Endothelial cell of umbilical vein (primary cell): ENCODE results near the gene RHEBL1. TPM values are rescaled to one million over a fixed set of nuclear protein-coding genes. Genes with fewer than 3 reads are reported as not detected.
A peak's percentile ranks its signal among the peaks of the same experiment; 100 is the strongest.

Experiments
- BruUV-seq: library from RNA; stranded (reverse); fragments of 400-500 nt; replicated peaks from 2 replicates; lab custom pipeline; 2021; lab: Mats Ljungman, UMichigan
- CTCF ChIA-PET: fragments of 300-600, 350-600 bp; sonication (Branson Sonifier 250); formaldehyde crosslinking; loops from one replicate; lab custom pipeline; 2021; ENCODE audit warnings: antibody characterized with exemption, inconsistent platforms; lab: Charles Lee
- POLR2A ChIA-PET: fragments of 300-600, 350-600 bp; sonication (Branson Sonifier 250); formaldehyde crosslinking; loops from one replicate; lab custom pipeline; 2021; ENCODE audit warnings: antibody characterized with exemption, inconsistent platforms; lab: Charles Lee
- DNase-seq: peaks from one replicate; pipeline ENCODE4 v3.0.0-alpha.2; 2011; ENCODE audit warnings: low read depth, low spot score
- FAIRE-seq: peaks from 2 replicates; lab custom pipeline; 2011; peaks lifted over from hg19 to GRCh38; lab: Jason Lieb, UNC
- H2AFZ ChIP-seq: 2 replicates; pipeline ENCODE4 v1.6.0; 2012; ENCODE audit warnings: low read depth, low read length, control low read depth, inconsistent platforms
- H3K27ac ChIP-seq: 2 replicates; pipeline ENCODE4 v1.5.1; 2011; ENCODE audit warnings: low read depth, mild to moderate bottlenecking, control low read depth, low read length, moderate library complexity; ENCODE audit not compliant: insufficient read depth
- H3K27me3 ChIP-seq, 2 experiments: 2 replicates each; pipeline versions ENCODE4 v1.6.0 to v1.6.1; 2011; ENCODE audit warnings: low read length in 2 of 2, mixed read lengths in 1 of 2; ENCODE audit not compliant: control insufficient read depth in 2 of 2, insufficient read depth in 2 of 2
- H3K36me3 ChIP-seq, 2 experiments: 2 replicates in 1 of 2; 3 replicates in 1 of 2; pipeline ENCODE4 v1.5.1; 2011; ENCODE audit warnings: low read length in 2 of 2, mild to moderate bottlenecking in 1 of 2, moderate library complexity in 1 of 2; ENCODE audit not compliant: control insufficient read depth in 2 of 2, insufficient read depth in 2 of 2; ENCODE audit errors: extremely low read depth in 1 of 2
- H3K4me1 ChIP-seq: 3 replicates; pipeline ENCODE4 v1.5.1; 2011; ENCODE audit warnings: mild to moderate bottlenecking, low read length; ENCODE audit not compliant: control insufficient read depth, insufficient read depth; ENCODE audit errors: extremely low read depth
- H3K4me2 ChIP-seq: 2 replicates; pipeline ENCODE4 v1.6.1; 2011; ENCODE audit warnings: low read length, control low read depth, mixed read lengths; ENCODE audit not compliant: insufficient read depth
- H3K4me3 ChIP-seq, 3 experiments: fragments of 200-600 bp in 1 of 3; sonication (generic), shearing (Covaris generic) in 1 of 3; replicated peaks in 1 of 3; 2 replicates each; pipeline ENCODE4 v1.5.1; 2011 to 2016; ENCODE audit warnings: control low read depth in 3 of 3, low read length in 3 of 3, mild to moderate bottlenecking in 2 of 3, inconsistent platforms in 1 of 3, low read depth in 1 of 3, moderate library complexity in 1 of 3; ENCODE audit not compliant: insufficient read depth in 1 of 3
- H3K79me2 ChIP-seq: 2 replicates; pipeline ENCODE4 v1.6.0; 2012; ENCODE audit warnings: low read length, inconsistent platforms; ENCODE audit not compliant: control insufficient read depth, insufficient read depth
- H3K9ac ChIP-seq: replicated peaks from 2 replicates; pipeline ENCODE3; 2011; ENCODE audit warnings: low read length, control low read depth; ENCODE audit not compliant: insufficient read depth; ENCODE audit errors: extremely low read depth
- H3K9me1 ChIP-seq: replicated peaks from 3 replicates; pipeline ENCODE4 v1.6.0; 2011; ENCODE audit warnings: mild to moderate bottlenecking, low read length; ENCODE audit not compliant: control insufficient read depth, insufficient read depth; ENCODE audit errors: extremely low read depth
- H3K9me3 ChIP-seq: replicated peaks from 2 replicates; pipeline ENCODE4 v1.5.1; 2012; ENCODE audit warnings: low read length, inconsistent platforms; ENCODE audit not compliant: control insufficient read depth, insufficient read depth
- H4K20me1 ChIP-seq: replicated peaks from 2 replicates; pipeline ENCODE3; 2011; ENCODE audit warnings: mild to moderate bottlenecking, low read length; ENCODE audit not compliant: control insufficient read depth, insufficient read depth; ENCODE audit errors: extremely low read depth
- EZH2 ChIP-seq: IDR thresholded peaks from 2 replicates; pipeline ENCODE4 v1.6.1; 2012; ENCODE audit warnings: borderline replicate concordance, low read depth, mild to moderate bottlenecking, moderate library complexity, low read length, inconsistent platforms; ENCODE audit not compliant: severe bottlenecking
- FOS ChIP-seq: IDR thresholded peaks from 2 replicates; pipeline ENCODE4 v1.6.1; 2011; ENCODE audit warnings: mild to moderate bottlenecking, low read length, moderate library complexity, borderline replicate concordance; ENCODE audit not compliant: insufficient read depth
- GATA2 ChIP-seq: IDR thresholded peaks from 2 replicates; pipeline ENCODE4 v1.7.0; 2011; ENCODE audit warnings: low read depth, mild to moderate bottlenecking, moderate library complexity, mixed read lengths, low read length; ENCODE audit not compliant: insufficient read length, insufficient read depth
- JUN ChIP-seq: IDR thresholded peaks from 2 replicates; pipeline ENCODE4 v1.6.1; 2011; ENCODE audit warnings: borderline replicate concordance, low read depth; ENCODE audit not compliant: insufficient read length, insufficient read depth
- MYC ChIP-seq: IDR thresholded peaks from one replicate; pipeline ENCODE4 v1.6.1; 2011; ENCODE audit warnings: mild to moderate bottlenecking, low read depth, low read length
- POLR2A ChIP-seq: IDR thresholded peaks from 2 replicates; pipeline ENCODE4 v1.6.1; 2012; ENCODE audit warnings: low read depth, mild to moderate bottlenecking, control low read depth, low read length
- POLR2AphosphoS5 ChIP-seq: IDR thresholded peaks from 2 replicates; pipeline ENCODE4 v1.6.1; 2012; ENCODE audit warnings: low read depth, mild to moderate bottlenecking, control low read depth, low read length, moderate library complexity; ENCODE audit not compliant: insufficient read depth
- dilution Hi-C: fragments of 300-500 bp; cut with MboI; formaldehyde crosslinking; loops from one replicate; pipeline ENCODE4 v1.15.0; 2019; ENCODE audit warnings: low sequenced_read_pairs; ENCODE audit not compliant: extremely low pct_ligation_motif_present
- intact Hi-C: fragments of 100-400 bp; cut with micrococcal nuclease; formaldehyde crosslinking; loops from one replicate; pipeline ENCODE4 v1.10.0; 2022
- polyA plus RNA-seq, 4 experiments: library from polyadenylated mRNA; depleted of rRNA in 3 of 4; stranded (reverse) in 3 of 4; unstranded in 1 of 4; fragments of >200 nt; gene quantifications; 2 replicates each; pipeline versions ENCODE4 v1.2.1 to v1.2.3, GENCODE V29; 2011 to 2012; ENCODE audit warnings: missing spikeins in 1 of 4
- total RNA-seq: library from RNA; stranded (reverse); gene quantifications from 2 replicates; pipeline ENCODE4 v1.2.3, GENCODE V29; 2021
- TF ChIP-seq, protein P1 (sequence below): IDR thresholded peaks from 2 replicates; pipeline ENCODE4 v1.6.1; 2011; ENCODE audit not compliant: insufficient read depth, insufficient read length
- TF ChIP-seq, protein P2 (sequence below), 2 donors: IDR thresholded peaks; 1 replicate in 1 of 2; 2 replicates in 1 of 2; pipeline ENCODE4 v1.5.1; 2011; ENCODE audit warnings: low read length in 2 of 2, mild to moderate bottlenecking in 2 of 2, moderate library complexity in 2 of 2, control low read depth in 1 of 2, inconsistent platforms in 1 of 2, low read depth in 1 of 2; ENCODE audit not compliant: insufficient read depth in 1 of 2; ENCODE audit errors: extremely low read depth in 1 of 2

Gene RHEBL1
- total and polyA plus RNA-seq, 2 donors (not counting 3 experiments of a cell fraction or from before 2014, with no cell fraction given), result 2.6 to 2.7 TPM

DNA sequence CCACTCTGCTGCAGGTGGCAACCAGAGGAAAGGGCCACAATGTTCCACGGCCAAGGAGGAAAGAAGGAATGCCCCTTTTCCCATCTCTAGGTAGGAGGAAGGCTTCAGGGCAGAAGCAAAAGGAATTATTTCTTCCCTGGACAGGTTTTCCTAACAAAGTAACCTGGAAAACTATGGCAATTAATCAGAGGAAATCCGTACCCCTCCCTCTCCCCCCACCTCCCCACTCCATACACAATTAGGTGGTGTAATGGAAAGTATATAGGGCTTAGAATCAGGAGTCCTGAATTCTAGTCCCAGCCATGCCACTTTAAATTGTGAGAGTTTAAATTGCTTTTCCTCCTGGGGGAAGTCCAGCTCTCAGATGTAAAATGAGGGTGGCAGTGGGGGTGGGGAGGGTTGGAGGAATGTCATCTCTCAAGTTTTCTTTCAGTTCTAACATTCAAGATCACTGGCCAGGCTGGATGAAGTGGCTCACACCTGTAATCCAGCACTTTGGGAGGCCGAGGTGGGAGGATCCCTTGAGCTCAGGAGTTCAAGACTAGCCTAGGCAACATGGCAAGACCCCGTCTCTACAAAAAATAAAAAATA, 23.1 kb upstream of the RHEBL1 start:
- Histone ChIP-seq H3K27ac (no peak overlapping the region), H3K27me3 (no peaks in the 10 kb centered on the region), H4K20me1 (no peaks in the 10 kb centered on the region), H3K4me1 (peaks cover 54% of the 10 kb centered on the region), H3K9ac (no peak overlapping the region), H3K4me2 (peak overlapping the region; percentile 85), H3K9me3 (no peaks in the 10 kb centered on the region), H3K79me2 (no peaks in the 10 kb centered on the region), H3K36me3 (peaks cover 0 to 13% of the 10 kb centered on the region in 2 experiments), H3K9me1 (no peaks in the 10 kb centered on the region), H3K4me3 (peak overlapping the region in 1 of 3 experiments; percentile 37), H2AFZ (no peak overlapping the region)
- no TSS peak for BruUV-seq
- ChIA-PET CTCF (interaction anchor here (0.7 to 11.7 kb wide), 17 partner anchors 8 to 142 kb away, joined by 3 to 179 read pairs (median 7); partner anchors contain the start of genes KMT2D, RHEBL1 and TUBA1B), POLR2A (interaction anchor here (0.7 to 4.2 kb wide), 3 partner anchors 28 to 84 kb away, joined by 3 to 25 read pairs (median 5); partner anchors contain the start of gene TUBA1B)
- DNase-seq (peak; percentile 15), FAIRE-seq (peak; percentile 47)
- no peak for TF ChIP-seq EZH2
- TF ChIP-seq, protein P1, sequence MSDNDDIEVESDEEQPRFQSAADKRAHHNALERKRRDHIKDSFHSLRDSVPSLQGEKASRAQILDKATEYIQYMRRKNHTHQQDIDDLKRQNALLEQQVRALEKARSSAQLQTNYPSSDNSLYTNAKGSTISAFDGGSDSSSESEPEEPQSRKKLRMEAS, result no peak
- TF ChIP-seq, protein P2, sequence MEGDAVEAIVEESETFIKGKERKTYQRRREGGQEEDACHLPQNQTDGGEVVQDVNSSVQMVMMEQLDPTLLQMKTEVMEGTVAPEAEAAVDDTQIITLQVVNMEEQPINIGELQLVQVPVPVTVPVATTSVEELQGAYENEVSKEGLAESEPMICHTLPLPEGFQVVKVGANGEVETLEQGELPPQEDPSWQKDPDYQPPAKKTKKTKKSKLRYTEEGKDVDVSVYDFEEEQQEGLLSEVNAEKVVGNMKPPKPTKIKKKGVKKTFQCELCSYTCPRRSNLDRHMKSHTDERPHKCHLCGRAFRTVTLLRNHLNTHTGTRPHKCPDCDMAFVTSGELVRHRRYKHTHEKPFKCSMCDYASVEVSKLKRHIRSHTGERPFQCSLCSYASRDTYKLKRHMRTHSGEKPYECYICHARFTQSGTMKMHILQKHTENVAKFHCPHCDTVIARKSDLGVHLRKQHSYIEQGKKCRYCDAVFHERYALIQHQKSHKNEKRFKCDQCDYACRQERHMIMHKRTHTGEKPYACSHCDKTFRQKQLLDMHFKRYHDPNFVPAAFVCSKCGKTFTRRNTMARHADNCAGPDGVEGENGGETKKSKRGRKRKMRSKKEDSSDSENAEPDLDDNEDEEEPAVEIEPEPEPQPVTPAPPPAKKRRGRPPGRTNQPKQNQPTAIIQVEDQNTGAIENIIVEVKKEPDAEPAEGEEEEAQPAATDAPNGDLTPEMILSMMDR (IDR thresholded peaks at IDR 0.05; ENCODE audit: extremely low read depth in 1 of 2, insufficient read depth in 1 of 2, low read depth in 1 of 2, low read length in 2 of 2), result no peak
- TF ChIP-seq JUN, result no peak
- TF ChIP-seq FOS, result no peak
- no peak for TF ChIP-seq GATA2
- no peak for TF ChIP-seq MYC
- no peak for TF ChIP-seq POLR2A
- TF ChIP-seq POLR2AphosphoS5, result no peak
- dilution Hi-C loops (no loop called here), intact Hi-C loops (loop anchor here (1.0 kb wide), 2 partner anchors 23 to 29 kb away; no protein-coding TSS in a partner anchor)
